HG03103 (cell line): Measurements from ENCODE around the gene NUFIP1.
"Not testable (repeated sequence)": the region's sequence is repeated elsewhere in the genome, so short reads cannot be mapped to it uniquely, and the experiment has no call there.

ENCODE experiments used
- ATAC-seq: cut with Tn5 transposase; IDR thresholded peaks from one replicate; pipeline ENCODE4 v1.9.1; 2021; ENCODE audit warnings: low read depth; ENCODE audit not compliant: unreplicated experiment

Gene NUFIP1

GRCh38 chr13:44989071-44989889 is at the start of gene NUFIP1, which contains the start of gene GPALPP1:
Gene NUFIP1, minus strand, starts transcription at chr13:44989471. Its CDS starts 35 bp downstream, at chr13:44989436.
Gene GPALPP1, plus strand, starts transcription at chr13:44989538. Its CDS starts 117 bp downstream, at chr13:44989655.
- peak; percentile 96 for ATAC-seq

DNA sequence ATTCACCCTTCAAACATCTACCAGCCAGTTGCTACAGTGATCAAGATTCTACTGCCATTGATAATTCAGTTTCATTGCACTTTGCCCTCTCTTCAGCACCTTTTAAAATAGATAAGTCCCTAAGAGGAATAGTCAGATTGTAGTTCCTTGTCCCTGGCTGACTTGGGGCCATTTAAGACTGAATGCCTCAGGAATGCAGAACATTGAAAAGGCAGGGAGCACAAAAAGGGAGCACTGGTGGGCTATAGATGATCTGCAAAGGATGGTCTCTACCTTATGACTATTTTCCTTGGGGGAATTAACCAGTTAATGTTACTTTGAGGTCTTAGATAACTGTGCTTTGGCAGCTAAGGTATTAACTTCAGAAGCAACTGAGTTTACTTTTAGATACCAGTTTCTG is 46.9 kb upstream of the NUFIP1 start:
- no peak for ATAC-seq

DNA sequence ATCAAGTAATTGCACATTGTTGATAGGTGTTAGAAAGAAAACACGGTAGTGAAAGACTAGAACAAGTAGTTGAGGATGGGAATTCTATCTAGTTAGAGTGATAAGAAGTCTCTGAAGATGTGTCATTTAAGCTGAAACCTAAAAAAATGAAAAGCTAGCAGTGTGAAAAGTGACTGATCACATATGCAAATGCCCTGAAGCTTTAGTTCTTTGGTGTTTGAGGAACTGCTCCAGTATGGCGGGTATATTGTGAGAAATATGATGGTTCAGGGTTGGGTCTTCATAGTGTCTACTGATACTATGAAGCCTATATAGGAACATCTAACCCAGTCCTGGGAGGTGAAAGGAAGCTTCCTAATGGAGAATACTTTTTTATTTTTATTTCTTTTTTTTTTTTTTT is 45.1 kb upstream of the NUFIP1 start:
- no peak for ATAC-seq

DNA sequence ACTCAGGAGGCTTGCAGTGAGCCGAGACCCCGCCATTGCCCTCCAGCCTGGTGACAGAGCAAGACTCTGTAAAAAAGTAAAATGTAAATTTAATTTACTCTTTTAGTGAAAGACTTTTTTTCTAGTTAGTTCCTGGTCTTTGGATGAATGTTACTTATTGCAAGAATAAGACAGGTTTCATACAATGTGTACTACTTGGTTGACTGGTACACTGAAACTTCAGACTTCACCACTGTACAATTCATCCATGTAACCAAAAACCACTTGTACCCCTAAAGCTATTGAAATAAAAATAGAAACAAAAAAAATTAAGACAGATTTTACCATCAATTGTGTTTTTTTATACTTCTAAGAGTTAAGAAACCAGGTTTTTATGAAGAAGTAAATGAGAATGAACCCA is 35.6 kb upstream of the NUFIP1 start:
- no peak for ATAC-seq

DNA sequence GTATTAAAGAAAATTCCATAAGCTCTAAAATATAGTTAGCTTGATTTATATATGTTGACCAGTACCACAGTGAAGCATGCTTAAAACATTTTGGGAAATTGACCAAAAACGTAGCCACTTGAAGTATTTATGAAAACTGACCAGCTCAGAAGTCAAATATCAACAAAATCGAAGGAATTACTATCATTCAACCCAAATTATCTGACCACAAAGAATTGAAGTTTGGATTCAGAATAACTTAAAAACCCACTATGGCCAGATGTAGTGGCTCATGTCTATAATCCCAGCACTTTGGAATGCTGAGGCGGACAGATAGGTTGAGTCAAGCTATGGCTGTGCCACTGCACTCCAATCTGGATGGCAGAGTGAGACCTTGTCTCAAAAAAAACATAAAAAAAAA is 32.0 kb upstream of the NUFIP1 start:
- no peak for ATAC-seq

- ATAC-seq = not testable (repeated sequence)
Observed at GRCh38 chr13:45019981-45020380, 30.7 kb upstream of the NUFIP1 start.

GRCh38 chr13:45016792-45017425 is 27.6 kb upstream of the NUFIP1 start:
- ATAC-seq = no peak

DNA sequence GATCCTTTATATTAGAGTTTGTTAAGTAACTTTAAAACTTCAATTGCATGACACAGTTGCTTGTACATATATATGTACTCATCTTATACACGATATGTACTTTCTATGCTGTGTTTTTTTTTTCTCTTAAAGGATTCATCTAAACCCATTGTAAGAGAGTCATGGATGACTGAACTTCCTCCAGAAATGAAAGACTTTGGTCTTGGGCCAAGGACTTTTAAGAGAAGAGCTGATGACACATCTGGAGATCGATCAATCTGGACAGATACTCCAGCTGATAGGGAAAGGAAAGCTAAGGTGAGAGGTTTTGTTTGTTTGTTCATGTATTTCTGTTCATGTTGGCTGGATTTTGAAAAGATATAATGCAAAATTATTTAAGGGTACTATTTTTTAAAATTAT is 26.0 kb upstream of the NUFIP1 start:
- no peak for ATAC-seq

DNA sequence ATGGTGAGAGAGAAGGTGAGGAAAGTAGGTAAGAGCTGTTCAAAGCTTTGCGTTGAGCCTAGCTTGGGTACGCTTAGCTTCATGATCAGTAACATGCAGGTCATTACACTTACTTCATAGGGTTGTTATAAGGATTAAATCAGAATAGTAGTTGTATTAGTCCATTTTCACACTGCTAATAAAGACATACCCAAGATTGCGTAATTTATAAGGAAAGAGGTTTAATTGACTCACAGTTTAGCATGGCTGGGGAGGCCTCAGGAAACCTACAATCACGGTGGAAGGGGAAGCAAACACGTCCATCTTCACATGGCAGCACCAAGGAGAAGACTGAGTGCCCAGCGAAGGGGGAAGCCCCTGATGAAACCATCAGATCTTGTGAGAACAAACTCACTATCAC is 21.9 kb upstream of the NUFIP1 start:
- ATAC-seq = no peak

DNA sequence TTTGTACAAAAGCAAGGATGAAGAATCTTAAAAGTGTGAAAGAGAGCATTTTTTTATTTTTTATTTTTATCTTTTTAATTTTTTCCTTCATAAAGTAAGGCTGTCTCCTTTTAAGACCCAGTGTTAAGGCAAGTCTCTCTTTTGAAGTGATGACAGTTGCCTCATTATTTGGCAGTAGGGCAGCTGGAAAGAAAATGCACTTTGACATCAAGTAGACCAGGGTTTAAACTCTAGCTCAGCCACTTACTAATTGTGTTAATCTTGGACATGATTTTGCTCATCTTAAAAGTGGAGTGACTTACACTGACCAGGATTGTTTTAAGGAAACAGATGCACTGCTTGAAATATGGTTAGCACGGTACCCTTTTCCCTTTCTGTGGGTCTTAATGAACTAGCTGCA is 18.6 kb upstream of the NUFIP1 start:
- ATAC-seq = no peak

DNA sequence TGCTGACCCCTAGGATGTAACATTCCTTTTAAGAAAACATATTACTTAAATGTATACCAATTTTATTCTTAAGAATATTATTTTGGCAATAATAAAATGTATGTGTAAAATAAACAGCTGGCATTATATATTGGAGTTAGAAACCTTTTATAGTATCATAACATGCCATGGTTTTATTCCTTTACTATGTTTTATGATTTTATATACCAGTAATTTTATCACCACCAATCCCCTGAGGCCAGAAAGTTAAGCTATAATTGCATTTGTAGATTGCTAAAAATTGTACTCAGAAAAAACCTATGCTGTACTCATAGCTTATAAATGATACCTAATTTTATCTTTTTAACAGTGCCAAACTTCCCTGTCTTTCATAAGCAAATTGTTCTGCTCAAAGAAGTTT is 18.0 kb upstream of the NUFIP1 start:
- no peak for ATAC-seq

DNA sequence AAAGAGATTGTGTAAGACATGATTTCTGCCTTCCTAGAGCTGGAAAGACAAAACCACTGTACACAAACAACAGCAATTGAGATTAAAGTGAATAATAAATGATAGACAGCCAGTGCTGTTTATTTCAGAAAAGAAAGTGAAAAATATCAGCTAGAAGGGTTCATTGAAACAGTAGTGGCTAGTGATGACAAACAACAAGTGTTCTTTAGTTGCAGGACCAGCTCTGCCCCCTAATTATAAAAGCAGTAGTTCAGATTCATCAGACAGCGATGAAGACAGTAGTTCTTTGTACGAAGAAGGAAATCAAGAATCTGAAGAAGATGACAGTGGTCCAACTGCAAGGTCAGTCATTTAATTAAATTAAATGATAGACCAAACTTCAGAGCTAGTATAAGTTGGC is 14.8 kb upstream of the NUFIP1 start:
- ATAC-seq = no peak

DNA sequence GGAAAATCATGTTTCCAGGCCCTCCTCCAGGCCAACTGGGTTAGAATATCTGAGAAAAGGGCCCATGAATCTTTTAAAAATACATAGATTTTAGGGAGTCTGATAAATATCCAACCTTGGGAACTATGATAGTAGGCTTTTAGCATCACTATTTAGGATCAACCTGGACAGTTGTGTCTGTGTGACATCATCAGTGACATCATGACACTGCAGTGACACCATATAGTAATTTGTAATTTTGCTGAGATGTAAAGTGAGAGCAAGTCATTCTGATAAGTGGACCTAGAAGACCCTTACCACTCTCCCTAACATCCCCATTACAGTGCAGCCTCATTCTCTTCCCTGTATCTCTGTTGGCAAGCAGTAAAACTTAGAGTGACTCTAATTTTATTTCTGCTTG is 14.1 kb upstream of the NUFIP1 start:
- no peak for ATAC-seq

DNA sequence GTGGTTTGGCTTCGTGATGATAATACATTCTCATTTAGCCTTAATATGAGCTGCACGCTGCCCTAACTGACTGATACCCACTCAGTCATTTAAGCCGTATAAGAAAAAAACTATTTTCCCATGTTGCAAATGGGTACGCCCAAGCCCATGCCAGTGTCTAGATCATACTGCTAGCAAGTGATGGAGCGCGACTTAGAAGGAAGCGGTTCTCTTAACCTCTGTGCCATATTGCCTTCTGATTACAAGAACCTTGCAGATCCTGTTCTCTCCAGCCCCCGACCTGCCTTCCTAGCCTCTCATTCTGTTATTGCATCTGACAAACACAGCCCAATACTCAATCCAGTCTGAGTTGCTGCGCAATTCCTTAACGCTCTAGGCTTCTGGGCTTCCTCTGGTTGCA is 670 bp upstream of the NUFIP1 start:
- ATAC-seq = no peak

DNA sequence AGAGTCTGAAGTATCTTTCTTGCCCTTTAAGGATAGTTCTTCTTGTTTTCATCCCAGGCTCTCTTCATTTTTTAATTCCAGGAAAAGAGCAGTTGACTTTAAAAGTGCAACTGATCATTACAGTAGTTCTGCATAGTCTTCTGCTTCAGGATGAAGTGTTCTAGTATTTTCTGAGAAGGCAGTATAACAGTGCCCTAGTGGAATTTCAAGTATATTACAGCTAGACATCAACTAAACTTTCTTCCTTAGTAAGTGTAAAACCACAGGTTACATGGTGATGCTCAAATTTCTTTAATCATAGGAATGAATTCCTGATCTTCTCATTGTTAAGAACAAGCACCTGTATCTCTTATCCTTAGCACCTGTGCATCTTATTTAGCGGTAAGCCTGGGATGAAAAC is 10.9 kb downstream of the NUFIP1 start:
- no peak for ATAC-seq

GRCh38 chr13:44976949-44977583 is 12.2 kb downstream of the NUFIP1 start:
- ATAC-seq = no peak

DNA sequence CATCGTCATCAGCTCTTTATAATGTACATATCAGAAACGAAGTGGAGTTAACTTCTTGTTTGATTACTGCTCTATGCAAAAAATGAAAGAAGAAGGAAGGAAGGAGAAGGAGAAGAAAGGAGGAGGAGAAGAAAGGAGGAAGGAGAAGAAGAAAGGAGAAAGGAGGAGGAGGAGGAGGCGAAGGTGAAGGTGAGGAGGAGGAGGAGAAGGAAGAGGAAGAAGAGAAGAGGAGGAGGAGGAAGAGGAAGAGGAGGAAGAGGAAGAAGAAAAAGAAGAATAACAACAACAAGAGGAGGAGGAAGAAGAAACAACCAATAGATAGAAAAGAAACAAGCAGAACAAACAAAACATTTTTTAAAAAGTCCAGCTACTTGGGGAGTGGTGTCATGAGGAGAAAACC is 13.1 kb downstream of the NUFIP1 start:
- no peak for ATAC-seq

DNA sequence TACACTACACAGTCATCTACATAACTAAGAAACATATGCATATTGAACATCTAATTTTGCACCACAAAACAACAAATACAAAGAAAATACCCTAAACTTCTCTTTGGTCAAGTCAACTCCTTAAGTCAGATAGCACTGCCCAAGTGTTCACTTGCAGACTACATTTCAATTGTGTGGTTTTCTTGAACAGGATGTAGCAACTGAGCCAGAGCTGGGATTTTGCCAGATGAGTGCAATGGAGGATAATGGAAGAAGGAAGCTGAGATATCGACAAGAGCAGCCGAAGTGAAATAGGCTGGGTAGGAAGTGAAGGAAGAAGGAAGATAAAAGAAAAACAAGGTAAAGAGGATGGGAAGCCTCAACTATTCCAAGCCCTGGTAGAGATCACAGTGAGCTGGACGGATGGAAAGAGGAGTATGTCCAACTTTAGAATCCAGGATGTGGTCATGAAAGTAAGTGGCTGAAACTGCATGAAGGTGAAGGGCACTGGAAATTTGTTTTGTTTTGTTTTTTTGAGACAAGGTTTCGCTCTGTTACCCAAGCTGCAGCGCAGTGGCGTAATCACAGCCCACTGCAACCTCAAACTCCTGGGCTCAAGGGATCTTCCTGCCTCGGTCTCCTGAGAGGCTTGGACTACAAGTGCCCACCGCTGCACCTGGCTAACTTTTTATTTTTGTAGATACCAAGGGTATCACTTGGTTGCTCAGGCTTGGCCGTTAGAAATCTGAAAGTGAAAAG is 15.0 kb downstream of the NUFIP1 start:
- no peak for ATAC-seq

DNA sequence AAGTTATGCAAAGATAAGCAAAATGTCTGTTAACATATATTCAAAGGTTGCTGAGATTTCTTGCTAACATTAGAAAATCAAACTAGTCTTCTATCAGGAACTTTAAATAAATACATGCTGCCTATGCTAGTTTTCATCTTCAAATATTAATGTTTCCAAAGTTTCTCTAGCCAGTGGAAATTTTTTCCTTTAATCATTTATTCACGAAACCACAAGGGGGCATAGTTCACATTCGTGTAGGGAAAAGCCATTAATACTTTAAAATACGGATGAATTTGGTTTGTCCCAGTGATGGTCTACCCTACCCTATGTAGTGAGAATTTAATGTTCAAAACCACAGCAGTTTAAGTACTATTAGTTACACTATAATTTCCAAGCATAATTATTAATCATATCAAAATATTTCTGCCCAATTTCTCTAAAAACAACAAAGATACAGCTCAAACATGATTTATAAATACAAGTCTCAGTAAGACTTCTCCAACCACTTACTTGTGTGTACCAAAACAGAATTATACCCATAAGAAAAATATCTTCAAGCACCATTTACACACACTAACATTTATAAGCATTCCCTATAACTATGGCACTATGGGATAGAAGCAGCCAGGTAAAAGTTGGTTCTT is 16.2 kb downstream of the NUFIP1 start:
- no peak for ATAC-seq
